GM12875 (cell line): ENCODE data around the gene CCDC183.

ENCODE experiments used
- H3K4me3 ChIP-seq: one replicate; pipeline ENCODE4 v1.5.1; 2011; ENCODE audit warnings: low read depth, low read length, control low read depth
- CTCF ChIP-seq: IDR thresholded peaks from 2 replicates; pipeline ENCODE4 v1.5.1; 2011; ENCODE audit warnings: low read depth, mild to moderate bottlenecking, control low read depth, inconsistent platforms, low read length, moderate library complexity, borderline replicate concordance; ENCODE audit not compliant: insufficient read depth

CCDC183 gene

GRCh38 chr9:136821826-136822544 lies 25.8 kb downstream of the CCDC183 start:
- H3K4me3 ChIP-seq = no peak overlapping the region
- TF ChIP-seq CTCF = no peak

GRCh38 chr9:136823136-136824046 lies 27.3 kb downstream of the CCDC183 start:
- no peak overlapping the region for H3K4me3 ChIP-seq
- no peak for TF ChIP-seq CTCF

- no peak overlapping the region for H3K4me3 ChIP-seq
- TF ChIP-seq CTCF = no peak
Measured at GRCh38 chr9:136824496-136825225, 28.5 kb downstream of the CCDC183 start.

DNA sequence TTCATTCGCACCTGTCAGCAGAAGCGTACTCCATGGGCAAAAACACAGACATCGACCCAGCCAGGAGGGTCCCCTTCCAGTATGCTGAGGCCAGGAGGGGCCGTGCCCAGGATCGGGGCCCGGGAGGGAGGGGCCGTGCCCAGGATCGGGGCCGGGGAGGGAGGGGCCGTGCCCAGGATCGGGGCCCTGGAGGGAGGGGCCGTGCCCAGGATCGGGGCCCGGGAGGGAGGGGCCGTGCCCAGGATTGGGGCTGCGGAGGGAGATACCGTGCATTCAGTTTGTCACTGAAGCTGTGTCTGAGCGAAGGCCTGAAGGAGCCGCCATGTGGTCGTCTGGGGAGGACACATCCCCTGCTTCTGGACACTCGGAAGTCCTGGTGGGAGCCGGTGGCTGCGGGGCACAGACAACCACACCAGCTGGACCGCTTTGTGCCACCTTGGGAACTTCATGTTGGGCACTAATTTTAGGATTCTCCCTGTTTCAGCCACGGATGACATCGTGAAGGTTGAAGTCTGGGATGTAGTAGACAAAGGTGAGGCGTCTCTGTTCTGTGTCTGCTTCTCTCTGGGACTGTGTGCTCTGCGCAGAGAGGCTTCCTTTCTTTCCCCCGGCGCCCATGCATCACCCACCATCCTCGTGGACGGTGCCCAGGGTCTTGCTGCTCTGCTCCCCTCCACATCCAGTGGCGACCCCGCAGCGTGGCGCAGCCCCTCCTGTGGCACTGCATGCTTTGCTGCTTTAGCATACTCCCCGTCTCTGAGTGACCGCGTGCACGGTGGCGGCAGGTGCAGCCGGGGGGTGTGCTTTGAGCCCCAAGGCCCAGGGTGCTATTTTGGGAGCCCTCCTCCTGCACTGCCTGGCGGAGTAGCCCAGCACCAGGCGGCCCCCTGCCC lies 29.4 kb downstream of the CCDC183 start:
- TF ChIP-seq CTCF = no peak
- no peak overlapping the region for H3K4me3 ChIP-seq

- TF ChIP-seq CTCF = no peak
Measured at GRCh38 chr9:136826188-136826541, 30.0 kb downstream of the CCDC183 start.

DNA sequence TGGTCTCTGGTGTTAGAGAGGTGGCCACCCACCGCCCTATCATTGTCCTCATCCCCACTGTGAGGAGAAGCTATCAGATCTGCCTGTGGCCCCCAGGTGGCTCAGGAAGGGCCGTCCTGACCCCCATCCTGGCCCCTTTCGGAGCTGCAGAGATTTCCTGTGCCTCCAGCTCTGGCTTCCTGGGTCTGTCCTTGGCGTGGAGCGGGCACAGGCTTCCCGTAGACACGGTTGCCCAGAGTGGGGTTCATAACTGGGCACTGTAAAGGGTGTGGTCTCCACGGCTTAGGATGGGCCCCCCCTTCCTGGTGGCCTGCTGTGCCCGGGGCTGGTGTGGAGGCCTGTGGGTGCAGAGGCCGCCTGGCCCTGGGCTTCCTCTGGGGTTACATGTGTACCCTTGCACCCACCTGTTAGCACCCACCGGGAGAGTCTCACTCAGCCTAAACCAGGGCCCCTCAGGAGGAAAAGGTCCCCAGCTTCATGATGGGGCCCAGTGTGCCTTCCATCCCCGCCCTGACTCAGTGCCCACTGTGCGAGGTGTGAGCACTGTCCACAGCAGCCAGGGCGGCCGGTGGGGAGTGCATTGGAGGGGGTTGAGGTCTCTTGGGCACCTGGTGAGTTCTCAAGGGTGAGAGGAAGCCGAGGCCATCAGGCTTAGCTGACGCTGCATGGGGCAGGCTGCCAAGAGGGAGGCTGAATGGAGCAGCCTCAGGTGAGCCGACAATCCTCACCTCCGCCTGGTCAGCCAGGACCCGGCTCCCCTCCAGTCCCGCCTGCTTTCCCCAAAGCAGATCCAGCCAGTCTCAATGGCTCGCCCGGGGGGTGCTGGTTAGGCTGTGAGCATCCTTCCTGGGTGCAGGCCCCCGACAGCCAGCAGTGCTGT lies 30.8 kb downstream of the CCDC183 start:
- no peak overlapping the region for H3K4me3 ChIP-seq
- no peak for TF ChIP-seq CTCF

More at GRCh38 chr9:136826188-136826541, 30.0 kb downstream of the CCDC183 start:
- H3K4me3 ChIP-seq = no peak overlapping the region
